PFSK-1 (cell line): ENCODE results near the gene MED27.

ENCODE experiments used
- FOXP2 ChIP-seq: optimal IDR thresholded peaks from 2 replicates; pipeline ENCODE3; 2011; ENCODE audit warnings: borderline replicate concordance, control low read depth, inconsistent platforms; ENCODE audit not compliant: insufficient read depth; ENCODE audit errors: extremely low read length, extremely low read depth
- POLR2AphosphoS5 ChIP-seq: IDR thresholded peaks from 2 replicates; pipeline ENCODE4 v1.6.1; 2012; ENCODE audit warnings: low read depth, mild to moderate bottlenecking, control low read depth, low read length, moderate library complexity
- REST ChIP-seq, 2 experiments: IDR thresholded peaks; 2 replicates each; pipeline versions ENCODE4 v1.6.1 to v1.8.0; 2011 to 2012; ENCODE audit warnings: low read depth in 2 of 2, low read length in 2 of 2, control low read depth in 1 of 2, inconsistent platforms in 1 of 2, mild to moderate bottlenecking in 1 of 2, moderate library complexity in 1 of 2; ENCODE audit not compliant: insufficient read depth in 1 of 2
- SIN3A ChIP-seq: IDR thresholded peaks from 2 replicates; pipeline ENCODE4 v1.6.1; 2012; ENCODE audit warnings: mild to moderate bottlenecking, low read length, moderate library complexity, borderline replicate concordance; ENCODE audit not compliant: insufficient read depth
- TAF1 ChIP-seq: IDR thresholded peaks from 2 replicates; pipeline ENCODE4 v1.6.1; 2012; ENCODE audit warnings: low read length, control low read depth, borderline replicate concordance; ENCODE audit not compliant: insufficient read depth

MED27 gene

GRCh38 chr9:132114102-132114707, 34.5 kb upstream of the MED27 start:
- TF ChIP-seq FOXP2: no peak
- TF ChIP-seq SIN3A: peak; percentile 90; the same call in 1 of the 2 replicates
- TF ChIP-seq POLR2AphosphoS5: no peak
- no peak for TF ChIP-seq TAF1
- TF ChIP-seq REST (IDR thresholded peaks at IDR 0.05; ENCODE audit: insufficient read depth in 1 of 2, low read depth in 2 of 2, low read length in 2 of 2): peak; percentile 99 to 100

GRCh38 chr9:132109291-132109690, 29.6 kb upstream of the MED27 start:
- TF ChIP-seq SIN3A: no peak
- no peak for TF ChIP-seq REST (IDR thresholded peaks at IDR 0.05; ENCODE audit: insufficient read depth in 1 of 2, low read depth in 2 of 2, low read length in 2 of 2)
- TF ChIP-seq TAF1: no peak
- no peak for TF ChIP-seq FOXP2
- no peak for TF ChIP-seq POLR2AphosphoS5

GRCh38 chr9:132108728-132109127, 29.1 kb upstream of the MED27 start:
- TF ChIP-seq REST (IDR thresholded peaks at IDR 0.05; ENCODE audit: insufficient read depth in 1 of 2, low read depth in 2 of 2, low read length in 2 of 2) (no peak), POLR2AphosphoS5 (no peak), FOXP2 (no peak), TAF1 (no peak), SIN3A (no peak)

- no peak for TF ChIP-seq SIN3A
- no peak for TF ChIP-seq TAF1
- no peak for TF ChIP-seq FOXP2
- TF ChIP-seq POLR2AphosphoS5: no peak
- no peak for TF ChIP-seq REST (IDR thresholded peaks at IDR 0.05; ENCODE audit: insufficient read depth in 1 of 2, low read depth in 2 of 2, low read length in 2 of 2)
These were observed 20.2 kb upstream of the MED27 start for GRCh38 chr9:132099741-132100407.
